Naive thymus-derived CD4-positive, alpha-beta T cell (primary cell): ENCODE results near the gene CERS6. TPM values are rescaled to one million over a fixed set of nuclear protein-coding genes. Genes with fewer than 3 reads are reported as not detected.

Experiments used
- ATAC-seq: fragments of 150-1000 bp; cut with Tn5 transposase; 2 replicates; pipeline ENCODE4 v1.10.0; 2021; ENCODE audit warnings: mild to moderate bottlenecking, moderate library complexity
- CTCF ChIA-PET: fragments of 350-600 bp; sonication (Branson Sonifier 250); formaldehyde crosslinking; loops from one replicate; lab custom pipeline; 2021; ENCODE audit warnings: antibody characterized with exemption; lab: Charles Lee
- POLR2A ChIA-PET: fragments of 350-600 bp; sonication (Branson Sonifier 250); formaldehyde crosslinking; loops from one replicate; lab custom pipeline; 2021; ENCODE audit warnings: antibody characterized with exemption, inconsistent platforms; lab: Charles Lee
- DNase-seq, 9 donors: peaks; one replicate each; pipeline versions ENCODE4 v3.0.0 to v3.0.0-alpha.2; 2020 to 2022; ENCODE audit warnings: mixed read lengths in 1 of 9
- H3K27ac ChIP-seq: one replicate; pipeline ENCODE4 v1.7.0; 2013; ENCODE audit warnings: mild to moderate bottlenecking, low read depth, low read length, moderate library complexity
- H3K27me3 ChIP-seq, 2 donors: one replicate each; pipeline ENCODE4 v1.7.0; 2013; ENCODE audit warnings: low read length in 2 of 2, mild to moderate bottlenecking in 2 of 2, moderate library complexity in 2 of 2; ENCODE audit not compliant: control insufficient read depth in 2 of 2, insufficient read depth in 2 of 2
- H3K36me3 ChIP-seq, 3 experiments: 1 replicate in 2 of 3; 2 replicates in 1 of 3; pipeline ENCODE4 v1.7.0; 2013; ENCODE audit warnings: low read length in 3 of 3, mild to moderate bottlenecking in 3 of 3, moderate library complexity in 1 of 3; ENCODE audit not compliant: insufficient read depth in 3 of 3, control insufficient read depth in 2 of 3
- H3K4me1 ChIP-seq, 2 donors: one replicate each; pipeline ENCODE4 v1.7.0; 2013; ENCODE audit warnings: low read length in 2 of 2, mild to moderate bottlenecking in 2 of 2, moderate library complexity in 1 of 2; ENCODE audit not compliant: control insufficient read depth in 2 of 2, insufficient read depth in 2 of 2
- H3K4me3 ChIP-seq: 2 replicates; pipeline ENCODE4 v1.7.0; 2013; ENCODE audit warnings: mild to moderate bottlenecking, low read length
- H3K9me3 ChIP-seq, 3 experiments: 1 replicate in 2 of 3; 2 replicates in 1 of 3; pipeline ENCODE4 v1.7.0; 2013; ENCODE audit warnings: low read length in 3 of 3; ENCODE audit not compliant: control insufficient read depth in 2 of 3
- H3K27ac Mint-ChIP-seq, 9 donors: one replicate each; pipeline ENCODE4 v1.8.0; 2020 to 2022; ENCODE audit warnings: mixed read lengths in 9 of 9, mild to moderate bottlenecking in 8 of 9, moderate library complexity in 5 of 9, inconsistent platforms in 2 of 9
- H3K27me3 Mint-ChIP-seq, 5 donors: one replicate each; pipeline ENCODE4 v1.8.0; 2021 to 2022; ENCODE audit warnings: mixed read lengths in 5 of 5, mild to moderate bottlenecking in 1 of 5
- H3K36me3 Mint-ChIP-seq, 5 donors: one replicate each; pipeline ENCODE4 v1.8.0; 2020 to 2022; ENCODE audit warnings: mixed read lengths in 5 of 5, mild to moderate bottlenecking in 3 of 5, inconsistent platforms in 1 of 5
- H3K4me1 Mint-ChIP-seq, 7 donors: one replicate each; pipeline ENCODE4 v1.8.0; 2020 to 2022; ENCODE audit warnings: mixed read lengths in 7 of 7, mild to moderate bottlenecking in 3 of 7, inconsistent platforms in 1 of 7
- H3K4me3 Mint-ChIP-seq, 10 donors: one replicate each; pipeline ENCODE4 v1.8.0; 2020 to 2022; ENCODE audit warnings: mild to moderate bottlenecking in 10 of 10, mixed read lengths in 10 of 10, moderate library complexity in 6 of 10, inconsistent platforms in 2 of 10
- H3K9me3 Mint-ChIP-seq, 11 donors: one replicate each; pipeline ENCODE4 v1.8.0; 2020 to 2022; ENCODE audit warnings: mixed read lengths in 11 of 11, mild to moderate bottlenecking in 4 of 11, inconsistent platforms in 1 of 11, moderate library complexity in 1 of 11
- intact Hi-C, 2 donors: fragments of 100-400 bp; cut with micrococcal nuclease; formaldehyde crosslinking; loops; one replicate each; pipeline ENCODE4 v1.15.1; 2023
- polyA plus RNA-seq, 2 donors: library from polyadenylated mRNA; unstranded; fragments of 300-500 nt; fragmentation: Illumina TruSeq; gene quantifications; one replicate each; pipeline ENCODE4 v1.2.3, GENCODE V29; 2021
- total RNA-seq, 6 experiments: library from RNA in 5 of 6; stranded (reverse) in 5 of 6; gene quantifications; 1 replicate in 5 of 6; 2 replicates in 1 of 6; pipeline ENCODE4 v1.2.3 and lab custom pipeline; 2021 to 2026

CERS6 gene
- total and polyA plus RNA-seq, 7 experiments from 2014 or later, result 9.1 to 28.4 (median 19.7) TPM

- H3K9me3 Mint-ChIP-seq, result no peaks in the 10 kb centered on the region
- H3K36me3 ChIP-seq, result no peaks in the 10 kb centered on the region
- peaks cover 18 to 87% (median 79%) of the 10 kb centered on the region in 7 donors for H3K4me1 Mint-ChIP-seq
- no peak overlapping the region for H3K27ac ChIP-seq
- no peaks in the 10 kb centered on the region for H3K9me3 ChIP-seq
- H3K36me3 Mint-ChIP-seq, result peaks cover 0 to 7% (median 2%) of the 10 kb centered on the region in 5 donors
- DNase-seq (no peak), ATAC-seq (no peak)
- peak overlapping the region in 1 of 10 donors; percentile 9 for H3K4me3 Mint-ChIP-seq
- CTCF ChIA-PET, result no interaction called here
- no peaks in the 10 kb centered on the region for H3K27me3 ChIP-seq
- no peak overlapping the region for H3K4me3 ChIP-seq
- H3K27me3 Mint-ChIP-seq, result no peaks in the 10 kb centered on the region
- POLR2A ChIA-PET, result no interaction called here
- H3K4me1 ChIP-seq, result peaks cover 0 to 4% of the 10 kb centered on the region in 2 donors
- intact Hi-C loops, result no loop called here
- peak overlapping the region in 3 of 9 donors; percentile 1 to 53 (median 14) for H3K27ac Mint-ChIP-seq
These were observed 72.4 kb downstream of the CERS6 start for GRCh38 chr2:168528469-168528868.

GRCh38 chr2:168529054-168529833 is 73.2 kb downstream of the CERS6 start:
- H3K36me3 Mint-ChIP-seq, result peaks cover 0 to 14% (median 5%) of the 10 kb centered on the region in 5 donors

GRCh38 chr2:168529900-168530561 is 74.0 kb downstream of the CERS6 start:
- Mint-ChIP-seq H3K4me1 (peaks cover 22 to 83% (median 76%) of the 10 kb centered on the region in 7 donors), H3K9me3 (peaks cover 0 to 6% (median 0%) of the 10 kb centered on the region in 11 donors), H3K36me3 (peaks cover 0 to 16% (median 5%) of the 10 kb centered on the region in 5 donors), H3K4me3 (peak overlapping the region in 3 of 10 donors; percentile 14 to 63 (median 36)), H3K27me3 (no peaks in the 10 kb centered on the region), H3K27ac (peak overlapping the region in 3 of 9 donors; percentile 5 to 42 (median 17))
- ChIA-PET POLR2A (interaction anchor here (0.8 to 0.9 kb wide), 2 partner anchors 24 to 95 kb away, joined by 3 read pairs; no protein-coding TSS in a partner anchor), CTCF (interaction anchor here (0.7 kb wide), 1 partner anchor 97 kb away, joined by 3 read pairs; no protein-coding TSS in a partner anchor)
- no peak overlapping the region for H3K4me3 ChIP-seq
- DNase-seq, result no peak
- no peaks in the 10 kb centered on the region for H3K9me3 ChIP-seq
- no peak for ATAC-seq
- no peaks in the 10 kb centered on the region for H3K36me3 ChIP-seq
- H3K27ac ChIP-seq, result no peak overlapping the region
- no peaks in the 10 kb centered on the region for H3K27me3 ChIP-seq
- intact Hi-C loops, result no loop called here
- H3K4me1 ChIP-seq, result peaks cover 0 to 4% of the 10 kb centered on the region in 2 donors

More at GRCh38 chr2:168529054-168529833, 73.2 kb downstream of the CERS6 start:
- Histone ChIP-seq H3K27me3 (no peaks in the 10 kb centered on the region), H3K4me1 (peaks cover 0 to 4% of the 10 kb centered on the region in 2 donors), H3K36me3 (no peaks in the 10 kb centered on the region), H3K9me3 (no peaks in the 10 kb centered on the region), H3K4me3 (no peak overlapping the region), H3K27ac (no peak overlapping the region)
- ATAC-seq (no peak), DNase-seq (no peak)
- H3K4me3 Mint-ChIP-seq, result no peak overlapping the region
- intact Hi-C loops, result no loop called here
- peaks cover 0 to 6% (median 0%) of the 10 kb centered on the region in 11 donors for H3K9me3 Mint-ChIP-seq
- peak overlapping the region in 8 of 9 donors; percentile 1 to 53 (median 18) for H3K27ac Mint-ChIP-seq
- no peaks in the 10 kb centered on the region for H3K27me3 Mint-ChIP-seq
- ChIA-PET POLR2A (interaction anchor here (0.8 kb wide), 1 partner anchor 23 kb away, joined by 3 read pairs; no protein-coding TSS in a partner anchor), CTCF (no interaction called here)
- H3K4me1 Mint-ChIP-seq, result peaks cover 19 to 87% (median 79%) of the 10 kb centered on the region in 7 donors

GRCh38 chr2:168530982-168531622 is 75.0 kb downstream of the CERS6 start:
- H3K27me3 ChIP-seq, result no peaks in the 10 kb centered on the region
- intact Hi-C loops, result no loop called here
- peaks cover 0 to 6% (median 0%) of the 10 kb centered on the region in 11 donors for H3K9me3 Mint-ChIP-seq
- peaks cover 0 to 22% (median 9%) of the 10 kb centered on the region in 5 donors for H3K36me3 Mint-ChIP-seq
- H3K36me3 ChIP-seq, result no peaks in the 10 kb centered on the region
- H3K27ac Mint-ChIP-seq, result peak overlapping the region in 4 of 9 donors; percentile 0 to 35 (median 11)
- peak; percentile 57 for ATAC-seq
- H3K4me1 ChIP-seq, result peaks cover 0 to 4% of the 10 kb centered on the region in 2 donors
- CTCF ChIA-PET, result interaction anchor here (0.7 kb wide), 1 partner anchor 98 kb away, joined by 3 read pairs; no protein-coding TSS in a partner anchor
- no peaks in the 10 kb centered on the region for H3K27me3 Mint-ChIP-seq
- no peak overlapping the region for H3K27ac ChIP-seq
- peaks cover 22 to 85% (median 71%) of the 10 kb centered on the region in 7 donors for H3K4me1 Mint-ChIP-seq
- no peak for DNase-seq
- H3K4me3 ChIP-seq, result no peak overlapping the region
- H3K9me3 ChIP-seq, result no peaks in the 10 kb centered on the region
- POLR2A ChIA-PET, result no interaction called here
- peak overlapping the region in 8 of 10 donors; percentile 1 to 63 (median 23) for H3K4me3 Mint-ChIP-seq

GRCh38 chr2:168534926-168535325 is 78.9 kb downstream of the CERS6 start:
- no peak for DNase-seq
- no peaks in the 10 kb centered on the region for H3K27me3 ChIP-seq
- no peaks in the 10 kb centered on the region for H3K36me3 ChIP-seq
- peaks cover 27 to 66% (median 53%) of the 10 kb centered on the region in 7 donors for H3K4me1 Mint-ChIP-seq
- peaks cover 0 to 15% (median 0%) of the 10 kb centered on the region in 3 experiments for H3K9me3 ChIP-seq
- peaks cover 0 to 4% of the 10 kb centered on the region in 2 donors for H3K4me1 ChIP-seq
- no peak for ATAC-seq
- H3K4me3 Mint-ChIP-seq, result no peak overlapping the region
- H3K27ac Mint-ChIP-seq, result no peak overlapping the region
- intact Hi-C loops, result no loop called here
- no peaks in the 10 kb centered on the region for H3K27me3 Mint-ChIP-seq
- POLR2A ChIA-PET, result no interaction called here
- CTCF ChIA-PET, result no interaction called here
- no peak overlapping the region for H3K4me3 ChIP-seq
- H3K9me3 Mint-ChIP-seq, result peaks cover 2 to 24% (median 10%) of the 10 kb centered on the region in 11 donors
- H3K36me3 Mint-ChIP-seq, result peaks cover 12 to 36% (median 25%) of the 10 kb centered on the region in 5 donors
- H3K27ac ChIP-seq, result no peak overlapping the region

- no peak overlapping the region for H3K4me3 Mint-ChIP-seq
- ChIA-PET CTCF (interaction anchor here (0.6 kb wide), 1 partner anchor 1276 kb away, joined by 5 read pairs; no protein-coding TSS in a partner anchor), POLR2A (no interaction called here)
- Histone ChIP-seq H3K4me3 (no peak overlapping the region), H3K27me3 (no peaks in the 10 kb centered on the region), H3K4me1 (no peaks in the 10 kb centered on the region), H3K9me3 (peaks cover 0 to 21% (median 0%) of the 10 kb centered on the region in 3 experiments), H3K36me3 (no peaks in the 10 kb centered on the region), H3K27ac (no peak overlapping the region)
- H3K27ac Mint-ChIP-seq, result no peak overlapping the region
- intact Hi-C loops, result no loop called here
- peaks cover 19 to 59% (median 48%) of the 10 kb centered on the region in 7 donors for H3K4me1 Mint-ChIP-seq
- H3K9me3 Mint-ChIP-seq, result peaks cover 8 to 44% (median 24%) of the 10 kb centered on the region in 11 donors
- DNase-seq (no peak), ATAC-seq (no peak)
- peaks cover 16 to 56% (median 43%) of the 10 kb centered on the region in 5 donors for H3K36me3 Mint-ChIP-seq
- H3K27me3 Mint-ChIP-seq, result no peaks in the 10 kb centered on the region
These were observed 80.9 kb downstream of the CERS6 start for GRCh38 chr2:168536925-168537466.
